ENCODE data around the gene PPP1R10. TPM values are rescaled to one million over a fixed set of nuclear protein-coding genes. Genes with fewer than 3 reads are reported as not detected.

PPP1R10 gene
- total and polyA plus RNA-seq, 2 of the 13 experiments (the other 11 are each of a cell fraction or from before 2014, with no cell fraction given), result 26.3 to 38.4 TPM

- TF ChIP-seq ZNF609 (CRISPR knock-in tag; IDR thresholded peaks at IDR 0.05; ENCODE audit: borderline replicate concordance) (peak; percentile 85; the same call in 1 of the 2 replicates), ISX (CRISPR knock-in tag; conservative IDR thresholded peaks at IDR 0.05) (no peak), SRY (CRISPR knock-in tag; IDR thresholded peaks at IDR 0.05) (peak; percentile 66; the same call in 1 of the 2 replicates), FOXM1 (CRISPR knock-in tag; IDR thresholded peaks at IDR 0.05) (no peak), KLF9 (CRISPR knock-in tag; IDR thresholded peaks at IDR 0.05; ENCODE audit: low read depth) (peak; percentile 47; the same call in 1 of the 2 replicates), ZSCAN25 (CRISPR knock-in tag; IDR thresholded peaks at IDR 0.05) (peak; percentile 90), SKI (IDR thresholded peaks at IDR 0.05; ENCODE audit: partially characterized antibody) (peak; percentile 70), MXI1 (IDR thresholded peaks at IDR 0.05; ENCODE audit: borderline replicate concordance, low read depth, low read length) (peak; percentile 98; the same call in 2 of the 3 replicates), HNF1A (IDR thresholded peaks at IDR 0.05; ENCODE audit: low read depth) (0 out of 2 replicates have a peak, but pooled peaks have one; percentile 43), HNF1A (CRISPR knock-in tag; IDR thresholded peaks at IDR 0.05; ENCODE audit: borderline replicate concordance) (peak; percentile 61; the same call in 1 of the 2 replicates), ZNF724P (CRISPR knock-in tag; IDR thresholded peaks at IDR 0.05; ENCODE audit: borderline replicate concordance) (no peak), CERS6 (CRISPR knock-in tag; IDR thresholded peaks at IDR 0.05) (no peak), NFYC (CRISPR knock-in tag; IDR thresholded peaks at IDR 0.05) (0 out of 2 replicates have a peak, but pooled peaks have one; percentile 18), ZNF230 (CRISPR knock-in tag; IDR thresholded peaks at IDR 0.05) (no peak; the same call in 1 of the 2 replicates), ZNF180 (CRISPR knock-in tag; IDR thresholded peaks at IDR 0.05; ENCODE audit: borderline replicate concordance, low read depth) (no peak), ZSCAN22 (CRISPR knock-in tag; IDR thresholded peaks at IDR 0.05) (no peak), NR2F1 (CRISPR knock-in tag; IDR thresholded peaks at IDR 0.05) (peak; percentile 58 to 62; a peak in 2 of 4 replicates), YY1 (IDR thresholded peaks at IDR 0.05; ENCODE audit: insufficient read depth, insufficient replicate concordance, low read depth, low read length) (peak; percentile 88)
These were observed 38.0 kb upstream of the PPP1R10 start (continued) for GRCh38 chr6:30654798-30655742.
